HG03064 (cell line): ENCODE results near the gene FKBP5.
"Not testable (repeated sequence)": the region's sequence is repeated elsewhere in the genome, so short reads cannot be mapped to it uniquely, and the experiment has no call there.

Experiments
- ATAC-seq: cut with Tn5 transposase; IDR thresholded peaks from one replicate; pipeline ENCODE4 v1.9.1; 2021; ENCODE audit warnings: low read depth; ENCODE audit not compliant: unreplicated experiment

The FKBP5 gene

GRCh38 chr6:35694462-35694861 lies 5.7 kb upstream of the FKBP5 start:
- no peak for ATAC-seq

DNA sequence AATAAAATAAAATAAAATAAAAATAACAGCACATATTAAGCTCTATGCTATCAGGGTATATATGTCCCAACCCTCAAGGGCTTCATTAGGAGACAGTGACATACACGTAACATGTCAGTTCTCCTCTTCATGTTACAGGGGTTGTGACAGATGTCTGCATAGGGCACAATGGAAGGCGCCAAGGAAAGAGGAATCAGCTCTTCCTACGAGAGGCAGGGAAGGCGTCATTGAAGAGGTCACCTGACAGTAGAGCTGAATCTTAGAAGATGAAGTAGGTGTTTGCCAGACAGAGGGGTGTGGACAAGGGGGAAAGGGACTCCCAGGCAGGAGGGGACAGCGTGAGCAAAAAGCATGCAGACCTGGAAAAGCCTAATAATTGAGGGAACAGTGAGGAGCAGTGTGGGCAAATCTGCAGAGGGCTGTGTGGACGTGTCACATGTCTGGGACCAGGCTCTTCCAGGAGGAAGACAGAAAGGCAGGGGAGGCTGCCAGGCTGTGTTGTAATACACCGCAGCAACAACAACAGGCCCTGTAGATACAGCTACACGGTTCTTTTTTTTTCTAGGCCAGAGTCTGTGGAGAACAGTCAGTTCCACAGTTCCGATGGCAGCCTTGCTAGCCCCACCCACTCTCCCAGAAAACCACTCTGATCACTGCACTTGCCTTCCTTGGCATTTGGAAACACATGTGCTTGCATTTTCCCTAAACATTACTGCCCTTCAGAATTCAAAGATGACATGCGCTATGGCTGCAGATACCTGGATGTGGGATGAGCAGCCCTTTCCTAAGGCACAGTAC lies 2.5 kb upstream of the FKBP5 start:
- ATAC-seq = no peak

DNA sequence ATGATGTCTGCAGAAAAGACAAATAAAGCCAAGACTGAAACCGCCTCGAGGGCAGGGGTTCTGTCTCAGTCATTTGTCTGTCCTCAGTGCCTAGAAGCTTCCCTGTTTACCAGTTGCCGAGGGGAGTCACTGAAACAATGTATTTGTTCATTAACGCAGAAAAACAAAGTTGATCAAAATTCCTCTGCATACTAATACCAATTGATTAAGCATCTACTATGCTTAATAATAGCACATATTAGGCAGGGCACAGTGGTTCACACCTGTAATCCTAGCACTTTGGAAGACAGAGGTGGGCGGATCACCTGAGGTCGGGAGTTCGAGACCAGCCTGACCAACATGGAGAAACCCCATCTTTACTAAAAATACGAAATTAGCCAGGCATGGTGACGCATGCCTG lies 1.8 kb upstream of the FKBP5 start:
- ATAC-seq = no peak

GRCh38 chr6:35690006-35690405 lies 1.3 kb upstream of the FKBP5 start:
- ATAC-seq = not testable (repeated sequence)

DNA sequence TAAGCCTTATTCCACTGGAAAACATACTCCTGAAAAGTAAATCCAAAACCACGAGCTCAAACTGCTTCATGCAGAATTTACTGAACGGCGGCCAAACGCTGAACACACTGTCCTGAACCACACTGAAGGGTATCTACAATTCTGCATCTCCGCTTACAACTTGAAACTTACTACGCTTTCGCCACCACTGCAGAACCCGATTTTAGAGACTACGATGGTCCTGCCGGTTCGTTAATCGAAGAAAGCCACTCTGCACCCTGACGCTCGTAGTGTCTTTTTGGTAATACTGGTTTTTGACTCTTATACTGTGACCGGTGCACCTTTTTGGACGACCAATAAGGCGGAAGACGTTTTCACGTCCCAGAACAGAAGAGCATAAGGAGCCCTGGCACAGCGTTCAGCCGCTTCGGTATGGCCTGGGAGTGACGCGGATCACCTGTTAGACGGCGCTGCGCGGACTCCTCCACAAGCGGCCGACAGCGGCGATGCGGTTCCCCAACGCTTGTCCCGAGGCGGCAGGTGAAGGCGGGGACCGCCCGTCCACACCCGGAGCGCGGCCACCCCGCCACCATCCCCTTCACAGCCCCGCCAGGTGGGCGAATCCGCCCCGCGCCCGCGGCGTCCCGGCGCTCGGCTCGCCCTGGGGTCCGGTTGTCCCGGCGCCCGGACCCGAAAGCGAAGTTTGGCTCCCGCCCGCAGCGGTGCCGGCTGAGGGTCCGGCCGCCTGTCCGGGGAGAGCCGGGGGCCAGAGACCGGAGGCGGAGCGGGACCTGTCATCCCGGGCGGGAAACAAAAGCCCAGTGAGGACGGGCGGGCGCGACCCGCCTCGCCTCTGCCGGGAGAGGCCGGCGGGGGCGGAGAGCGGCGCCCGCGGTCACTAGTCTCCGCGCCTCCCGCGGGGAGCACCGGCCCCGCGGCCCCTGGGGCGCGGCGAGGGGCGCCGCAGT lies 784 bp downstream of the FKBP5 start:
- peak; percentile 41 for ATAC-seq

DNA sequence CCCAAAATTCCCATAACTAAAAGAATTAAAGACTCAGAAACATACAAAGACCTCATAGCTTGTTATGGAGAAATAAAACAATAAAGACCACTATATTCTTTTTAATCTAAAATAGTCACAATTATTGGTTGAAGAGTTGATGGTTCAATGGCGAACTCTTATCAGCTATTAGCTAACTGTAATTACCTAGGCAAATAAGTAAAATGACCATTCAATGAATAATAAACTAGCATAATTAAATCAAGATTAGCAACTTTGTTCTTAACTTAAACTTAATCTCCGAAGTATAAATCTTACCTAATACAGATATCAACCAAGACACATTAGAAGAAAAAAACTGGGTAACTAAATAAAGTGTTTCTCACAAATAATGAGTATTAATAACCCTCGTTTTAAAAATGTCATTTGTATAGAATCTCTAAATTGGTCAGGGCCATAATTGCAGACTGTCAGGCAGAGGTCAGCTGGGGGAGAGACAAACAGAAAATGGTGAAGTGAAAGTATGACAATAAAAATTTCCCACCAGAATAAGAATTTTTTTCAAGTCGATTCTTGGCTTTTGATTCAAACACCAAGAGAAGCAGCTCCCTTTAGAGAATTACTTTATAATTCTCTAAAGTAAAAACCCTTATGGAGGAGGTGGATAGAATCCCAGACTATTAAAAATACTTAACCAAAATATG lies 1.7 kb downstream of the FKBP5 start:
- no peak for ATAC-seq

DNA sequence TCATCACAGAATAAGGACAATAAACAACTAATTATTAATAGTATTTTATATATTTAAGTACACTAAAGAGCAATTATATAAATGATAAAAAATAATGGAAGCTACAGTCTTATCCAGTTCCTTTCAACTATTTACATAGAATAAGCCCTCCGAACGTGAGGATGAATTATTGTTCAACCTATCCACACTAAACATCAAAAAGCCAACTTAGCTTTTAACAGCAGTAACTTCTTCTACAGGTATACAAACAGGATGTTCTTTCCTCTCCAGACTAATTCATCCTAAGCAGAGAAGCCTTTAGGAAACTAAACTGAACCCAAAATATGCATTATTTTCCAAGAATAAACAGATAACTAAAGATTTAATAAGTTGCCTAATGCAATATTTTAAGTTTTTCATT lies 2.3 kb downstream of the FKBP5 start:
- ATAC-seq = no peak

DNA sequence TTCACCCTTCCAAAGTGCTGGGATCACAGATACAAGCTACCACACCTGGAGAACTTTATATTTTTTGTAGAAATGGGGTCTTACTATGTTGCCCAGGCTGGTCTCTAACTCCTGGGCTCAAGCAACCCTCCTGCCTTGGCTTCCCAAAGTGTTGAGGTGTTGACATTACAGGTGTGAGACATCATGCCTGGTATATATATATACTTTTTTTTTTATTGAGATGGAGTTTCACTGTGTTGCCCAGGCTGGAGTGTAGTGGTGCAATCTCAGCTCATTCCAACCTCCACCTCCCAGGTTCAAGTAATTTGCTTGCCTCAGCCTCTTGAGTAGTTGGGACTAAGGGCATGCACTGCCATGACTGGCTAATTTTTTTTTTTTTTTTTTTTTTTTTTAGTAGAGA lies 5.4 kb downstream of the FKBP5 start:
- no peak for ATAC-seq

DNA sequence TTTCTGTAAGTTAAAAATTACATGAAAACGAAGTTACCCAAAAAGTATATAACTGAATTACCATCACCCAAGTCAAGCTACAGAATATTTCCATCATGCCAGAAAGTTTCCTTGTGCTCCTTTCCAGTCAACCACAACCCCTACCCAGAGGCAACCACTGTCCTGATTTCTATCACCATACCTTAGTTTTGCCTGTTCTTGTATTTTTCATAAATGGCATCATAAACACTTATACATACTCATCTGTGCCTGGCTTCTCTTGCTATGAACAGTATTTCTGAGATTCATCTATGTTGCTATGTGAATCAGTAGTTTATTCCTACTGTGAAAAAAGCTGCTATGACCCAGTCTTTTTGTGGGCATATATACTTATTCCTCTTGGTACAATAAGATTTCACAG lies 7.4 kb downstream of the FKBP5 start:
- no peak for ATAC-seq

- ATAC-seq = no peak
Observed at GRCh38 chr6:35679399-35679798, 9.3 kb downstream of the FKBP5 start.

DNA sequence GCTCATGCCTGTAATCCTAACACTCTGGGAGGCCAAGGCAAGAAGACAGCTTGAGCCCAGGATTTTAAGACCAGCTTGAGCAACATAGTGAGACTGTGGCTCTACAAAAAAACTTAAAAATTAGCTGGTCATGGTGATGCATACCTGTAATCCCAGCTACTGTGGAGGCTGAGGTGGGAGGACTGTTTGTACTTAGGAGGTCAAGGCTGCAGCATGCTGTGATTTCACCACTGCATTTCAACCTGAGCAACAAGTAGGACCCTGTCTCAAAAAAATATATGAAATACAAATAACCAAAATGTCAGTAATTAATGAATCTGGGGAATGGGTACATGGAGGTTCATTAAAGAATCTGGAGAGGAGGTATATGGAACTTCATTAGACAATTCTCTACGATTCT lies 9.9 kb downstream of the FKBP5 start:
- ATAC-seq = no peak

- ATAC-seq = no peak
Observed at GRCh38 chr6:35678021-35678654, 10.6 kb downstream of the FKBP5 start.

DNA sequence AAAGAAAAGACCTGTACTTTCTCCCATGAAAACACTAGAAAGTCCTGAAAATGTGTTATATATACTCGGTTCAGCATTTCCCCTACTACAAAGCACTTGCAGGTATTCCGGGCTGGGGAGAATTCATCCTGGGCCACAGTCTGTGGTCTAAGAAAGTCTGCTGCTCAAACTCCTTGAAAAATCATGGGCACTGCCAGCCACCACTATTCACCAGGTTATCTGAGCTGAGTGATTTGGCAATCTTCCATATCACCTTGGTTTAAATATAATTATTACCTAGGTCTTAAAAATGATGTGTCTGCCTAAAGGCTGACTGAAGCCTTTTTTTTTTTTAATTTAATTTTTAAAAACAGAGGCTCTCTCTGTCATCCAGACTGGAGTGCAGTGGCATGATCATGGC lies 11.3 kb downstream of the FKBP5 start:
- no peak for ATAC-seq

- no peak for ATAC-seq
Observed at GRCh38 chr6:35675871-35676459, 12.8 kb downstream of the FKBP5 start.

DNA sequence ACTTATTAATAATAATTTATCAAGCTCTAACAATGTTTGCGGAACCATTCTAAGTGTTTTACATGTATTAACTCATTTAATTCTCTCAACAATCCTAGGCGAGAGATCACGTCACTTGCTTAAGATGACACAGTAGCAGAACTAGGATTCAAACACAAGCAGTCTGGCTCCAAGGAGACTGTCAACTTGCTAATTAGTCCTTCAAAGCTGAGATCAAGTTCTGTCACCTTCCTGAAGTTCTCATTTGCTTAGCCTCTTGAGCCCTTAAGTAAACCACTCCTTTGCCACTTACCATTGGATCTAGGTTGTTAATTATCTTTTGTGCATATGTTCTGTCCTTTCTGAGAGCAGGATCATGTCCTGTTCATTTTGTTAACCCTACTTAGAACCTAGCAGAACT lies 14.1 kb downstream of the FKBP5 start:
- no peak for ATAC-seq

DNA sequence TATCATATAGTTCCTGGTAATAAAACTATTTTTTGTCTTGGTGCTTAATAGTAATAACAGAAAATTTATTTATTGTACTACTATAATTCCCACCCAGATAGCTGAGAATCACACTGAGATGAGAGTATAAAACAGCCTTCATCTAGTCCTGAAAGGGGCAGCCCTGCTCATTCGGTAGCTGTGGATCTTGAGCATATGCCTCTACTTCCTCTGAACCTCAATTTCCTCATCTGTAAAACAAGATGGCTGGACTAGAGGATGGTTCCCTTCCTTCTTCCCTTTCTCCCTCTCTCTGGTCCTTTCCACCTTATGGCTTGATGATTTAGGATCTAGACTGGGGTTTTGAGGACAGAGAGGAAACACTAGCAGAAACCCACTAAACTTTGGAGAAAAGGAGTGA lies 15.0 kb downstream of the FKBP5 start:
- no peak for ATAC-seq

GRCh38 chr6:35673284-35673666 lies 15.4 kb downstream of the FKBP5 start:
- not testable (repeated sequence) for ATAC-seq

DNA sequence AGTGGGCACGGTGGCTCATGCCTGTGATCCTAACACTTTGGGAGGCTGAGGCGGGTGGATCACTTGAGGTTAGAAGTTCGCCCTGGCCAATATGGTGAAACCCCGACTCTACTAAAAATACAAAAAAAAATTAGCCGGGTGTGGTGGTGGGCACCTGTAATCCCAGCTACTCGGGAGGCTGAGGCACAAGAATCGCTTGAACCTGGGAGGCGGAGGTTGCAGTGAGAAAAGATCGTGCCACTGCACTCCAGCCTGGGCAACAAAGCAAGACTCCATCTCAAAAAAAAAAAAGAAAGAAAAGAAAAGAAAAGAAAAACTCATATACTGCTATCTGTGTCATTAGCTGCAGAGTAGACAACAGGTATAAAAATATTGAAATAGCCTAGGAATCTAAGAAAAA lies 18.3 kb downstream of the FKBP5 start:
- not testable (repeated sequence) for ATAC-seq

GRCh38 chr6:35669451-35670045 lies 19.2 kb downstream of the FKBP5 start:
- ATAC-seq = no peak
